ENCODE measurements around the gene NT5E. TPM values are rescaled to one million over a fixed set of nuclear protein-coding genes. Genes with fewer than 3 reads are reported as not detected.

The NT5E gene
- total RNA-seq, 1 donor from 2014 or later = 47.1 TPM

DNA sequence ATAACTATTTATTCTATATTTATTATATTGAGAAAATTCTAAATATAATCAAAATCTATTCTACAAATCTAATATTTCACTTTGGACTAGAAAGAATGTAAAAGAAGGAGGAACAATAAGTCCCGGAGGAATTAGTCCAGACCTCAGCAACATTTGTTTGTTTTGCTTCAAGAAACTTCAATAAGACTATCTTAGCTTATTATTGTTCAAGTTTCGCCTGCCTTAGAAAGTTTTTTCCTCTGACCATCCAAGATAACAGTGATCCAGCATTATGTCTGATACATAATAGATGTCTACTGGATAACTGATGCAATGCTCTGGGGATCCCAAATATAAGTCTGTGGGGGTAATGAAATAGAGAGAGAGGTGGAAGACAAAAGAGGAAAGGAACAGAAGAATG is 28.7 kb upstream of the NT5E start:
- H3K4me3 Mint-ChIP-seq (ENCODE audit: unreplicated experiment) = no peak overlapping the region

DNA sequence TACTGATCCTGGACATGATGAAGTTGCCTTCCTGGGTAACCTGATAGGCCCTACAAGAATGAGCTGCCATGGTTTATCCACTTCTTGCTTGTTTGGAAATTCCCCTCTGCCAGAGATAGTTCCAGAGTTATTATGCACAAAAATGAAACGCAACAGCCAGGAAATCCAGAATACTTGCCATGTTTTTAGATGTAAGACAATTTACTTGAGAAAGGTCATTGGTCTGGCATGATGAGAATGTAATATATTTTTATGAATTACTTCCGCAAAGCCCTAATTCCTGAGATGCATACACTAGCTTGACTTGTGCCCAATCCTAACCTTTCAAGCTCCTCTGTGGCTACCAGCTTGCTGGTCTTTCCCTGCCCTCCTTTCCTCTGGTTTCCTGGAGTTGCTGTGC is 27.9 kb upstream of the NT5E start:
- Mint-ChIP-seq H3K4me1 (ENCODE audit: unreplicated experiment) (no peaks in the 10 kb centered on the region), H3K27me3 (ENCODE audit: unreplicated experiment) (peaks cover 1% of the 10 kb centered on the region), H3K9me3 (ENCODE audit: unreplicated experiment) (no peaks in the 10 kb centered on the region), H3K4me3 (ENCODE audit: unreplicated experiment) (no peak overlapping the region), H3K27ac (ENCODE audit: unreplicated experiment) (no peak overlapping the region), H3K36me3 (ENCODE audit: low read depth, unreplicated experiment) (no peaks in the 10 kb centered on the region)
- DNase-seq (ENCODE audit: low spot score) = no peak
- TF ChIP-seq, protein P1, sequence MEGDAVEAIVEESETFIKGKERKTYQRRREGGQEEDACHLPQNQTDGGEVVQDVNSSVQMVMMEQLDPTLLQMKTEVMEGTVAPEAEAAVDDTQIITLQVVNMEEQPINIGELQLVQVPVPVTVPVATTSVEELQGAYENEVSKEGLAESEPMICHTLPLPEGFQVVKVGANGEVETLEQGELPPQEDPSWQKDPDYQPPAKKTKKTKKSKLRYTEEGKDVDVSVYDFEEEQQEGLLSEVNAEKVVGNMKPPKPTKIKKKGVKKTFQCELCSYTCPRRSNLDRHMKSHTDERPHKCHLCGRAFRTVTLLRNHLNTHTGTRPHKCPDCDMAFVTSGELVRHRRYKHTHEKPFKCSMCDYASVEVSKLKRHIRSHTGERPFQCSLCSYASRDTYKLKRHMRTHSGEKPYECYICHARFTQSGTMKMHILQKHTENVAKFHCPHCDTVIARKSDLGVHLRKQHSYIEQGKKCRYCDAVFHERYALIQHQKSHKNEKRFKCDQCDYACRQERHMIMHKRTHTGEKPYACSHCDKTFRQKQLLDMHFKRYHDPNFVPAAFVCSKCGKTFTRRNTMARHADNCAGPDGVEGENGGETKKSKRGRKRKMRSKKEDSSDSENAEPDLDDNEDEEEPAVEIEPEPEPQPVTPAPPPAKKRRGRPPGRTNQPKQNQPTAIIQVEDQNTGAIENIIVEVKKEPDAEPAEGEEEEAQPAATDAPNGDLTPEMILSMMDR (IDR thresholded peaks at IDR 0.05; ENCODE audit: unreplicated experiment) = no peak

More for the DNA sequence above, 28.7 kb upstream of the NT5E start:
- H3K27ac Mint-ChIP-seq (ENCODE audit: unreplicated experiment) = no peak overlapping the region
- no peaks in the 10 kb centered on the region for H3K4me1 Mint-ChIP-seq (ENCODE audit: unreplicated experiment)
- H3K36me3 Mint-ChIP-seq (ENCODE audit: low read depth, unreplicated experiment) = no peaks in the 10 kb centered on the region
- DNase-seq (ENCODE audit: low spot score) = no peak
- H3K27me3 Mint-ChIP-seq (ENCODE audit: unreplicated experiment) = peaks cover 1% of the 10 kb centered on the region
- no peaks in the 10 kb centered on the region for H3K9me3 Mint-ChIP-seq (ENCODE audit: unreplicated experiment)
- TF ChIP-seq, protein P1 (IDR thresholded peaks at IDR 0.05; ENCODE audit: unreplicated experiment) = no peak

GRCh38 chr6:85422996-85423395 is 26.9 kb upstream of the NT5E start:
- no peaks in the 10 kb centered on the region for H3K36me3 Mint-ChIP-seq (ENCODE audit: low read depth, unreplicated experiment)
- no peaks in the 10 kb centered on the region for H3K9me3 Mint-ChIP-seq (ENCODE audit: unreplicated experiment)
- no peaks in the 10 kb centered on the region for H3K4me1 Mint-ChIP-seq (ENCODE audit: unreplicated experiment)
- no peak for DNase-seq (ENCODE audit: low spot score)
- H3K27me3 Mint-ChIP-seq (ENCODE audit: unreplicated experiment) = peaks cover 1% of the 10 kb centered on the region
- TF ChIP-seq, protein P1 (IDR thresholded peaks at IDR 0.05; ENCODE audit: unreplicated experiment) = no peak
- H3K4me3 Mint-ChIP-seq (ENCODE audit: unreplicated experiment) = no peak overlapping the region
- H3K27ac Mint-ChIP-seq (ENCODE audit: unreplicated experiment) = no peak overlapping the region

GRCh38 chr6:85424981-85425380 is 24.9 kb upstream of the NT5E start:
- no peaks in the 10 kb centered on the region for H3K36me3 Mint-ChIP-seq (ENCODE audit: low read depth, unreplicated experiment)
- TF ChIP-seq, protein P1 (IDR thresholded peaks at IDR 0.05; ENCODE audit: unreplicated experiment) = no peak
- H3K4me1 Mint-ChIP-seq (ENCODE audit: unreplicated experiment) = no peaks in the 10 kb centered on the region
- no peak overlapping the region for H3K27ac Mint-ChIP-seq (ENCODE audit: unreplicated experiment)
- peaks cover 1% of the 10 kb centered on the region for H3K27me3 Mint-ChIP-seq (ENCODE audit: unreplicated experiment)
- H3K9me3 Mint-ChIP-seq (ENCODE audit: unreplicated experiment) = no peaks in the 10 kb centered on the region
- DNase-seq (ENCODE audit: low spot score) = no peak
- H3K4me3 Mint-ChIP-seq (ENCODE audit: unreplicated experiment) = no peak overlapping the region

GRCh38 chr6:85425997-85426396 is 23.9 kb upstream of the NT5E start:
- peaks cover 1% of the 10 kb centered on the region for H3K27me3 Mint-ChIP-seq (ENCODE audit: unreplicated experiment)
- H3K27ac Mint-ChIP-seq (ENCODE audit: unreplicated experiment) = no peak overlapping the region
- H3K4me3 Mint-ChIP-seq (ENCODE audit: unreplicated experiment) = no peak overlapping the region
- TF ChIP-seq, protein P1 (IDR thresholded peaks at IDR 0.05; ENCODE audit: unreplicated experiment) = no peak
- H3K9me3 Mint-ChIP-seq (ENCODE audit: unreplicated experiment) = no peaks in the 10 kb centered on the region
- DNase-seq (ENCODE audit: low spot score) = no peak
- H3K36me3 Mint-ChIP-seq (ENCODE audit: low read depth, unreplicated experiment) = no peaks in the 10 kb centered on the region
- no peaks in the 10 kb centered on the region for H3K4me1 Mint-ChIP-seq (ENCODE audit: unreplicated experiment)
